GM19043 (cell line): Measurements from ENCODE around the gene B3GNT9.

ENCODE experiments used
- ATAC-seq: cut with Tn5 transposase; IDR thresholded peaks from one replicate; pipeline ENCODE4 v1.9.1; 2021; ENCODE audit warnings: low read depth; ENCODE audit not compliant: unreplicated experiment

The B3GNT9 gene, protein sequence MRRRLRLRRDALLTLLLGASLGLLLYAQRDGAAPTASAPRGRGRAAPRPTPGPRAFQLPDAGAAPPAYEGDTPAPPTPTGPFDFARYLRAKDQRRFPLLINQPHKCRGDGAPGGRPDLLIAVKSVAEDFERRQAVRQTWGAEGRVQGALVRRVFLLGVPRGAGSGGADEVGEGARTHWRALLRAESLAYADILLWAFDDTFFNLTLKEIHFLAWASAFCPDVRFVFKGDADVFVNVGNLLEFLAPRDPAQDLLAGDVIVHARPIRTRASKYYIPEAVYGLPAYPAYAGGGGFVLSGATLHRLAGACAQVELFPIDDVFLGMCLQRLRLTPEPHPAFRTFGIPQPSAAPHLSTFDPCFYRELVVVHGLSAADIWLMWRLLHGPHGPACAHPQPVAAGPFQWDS

GRCh38 chr16:67150833-67151396, at the start of gene B3GNT9:
TSS of gene B3GNT9 (minus strand) at chr16:67150998. CDS start at chr16:67150485, 513 bp downstream.
- no peak for ATAC-seq

DNA sequence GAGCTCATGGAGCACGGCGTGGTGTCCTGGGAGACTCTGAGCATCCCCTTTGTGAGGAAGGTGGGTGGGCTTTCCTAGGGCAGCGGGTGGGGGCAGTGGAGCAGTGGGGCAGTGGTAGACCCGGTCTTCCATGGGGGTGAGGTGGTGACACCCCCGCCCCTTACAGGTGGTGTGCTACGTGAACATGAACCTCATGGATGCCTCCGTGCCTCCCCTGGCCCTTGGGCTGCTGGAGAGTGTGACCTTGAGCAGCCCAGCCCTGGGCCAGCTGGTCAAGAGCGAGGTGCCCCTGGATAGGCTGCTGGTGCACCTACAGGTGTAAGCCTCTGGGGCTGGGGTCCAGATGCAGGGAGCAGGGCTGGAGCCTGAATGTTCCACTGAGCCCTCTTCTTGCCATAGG, 49.7 kb upstream of the B3GNT9 start:
- ATAC-seq = no peak

GRCh38 chr16:67199808-67200198, 49.0 kb upstream of the B3GNT9 start:
- ATAC-seq = no peak

- ATAC-seq = no peak
Observed at GRCh38 chr16:67199011-67199807, 48.4 kb upstream of the B3GNT9 start, which contains the start of gene ELMO3. TSS of gene ELMO3 (plus strand) at chr16:67199131. CDS start at chr16:67199327, 196 bp downstream.

GRCh38 chr16:67198238-67198734, 47.5 kb upstream of the B3GNT9 start:
- no peak for ATAC-seq

DNA sequence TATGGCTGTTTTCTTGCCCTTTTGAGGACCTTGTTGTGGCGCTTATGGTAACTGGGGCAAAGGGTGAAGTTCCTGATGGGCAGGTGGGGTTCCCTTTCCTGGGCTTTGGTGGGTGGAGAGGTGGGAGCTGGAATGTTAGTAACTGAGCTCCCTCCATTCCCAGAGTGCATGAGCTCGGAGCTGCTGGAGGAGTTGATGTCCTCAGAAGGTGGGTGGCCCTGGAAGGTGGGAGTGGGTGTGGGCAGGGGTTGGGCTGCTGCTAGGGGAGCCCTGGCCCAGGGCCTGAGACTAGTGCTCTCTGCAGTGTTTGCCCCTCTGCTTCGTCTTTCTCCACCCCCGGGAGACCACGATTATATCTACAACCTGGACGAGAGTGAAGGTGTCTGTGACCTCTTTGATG, 46.9 kb upstream of the B3GNT9 start:
- ATAC-seq = no peak

DNA sequence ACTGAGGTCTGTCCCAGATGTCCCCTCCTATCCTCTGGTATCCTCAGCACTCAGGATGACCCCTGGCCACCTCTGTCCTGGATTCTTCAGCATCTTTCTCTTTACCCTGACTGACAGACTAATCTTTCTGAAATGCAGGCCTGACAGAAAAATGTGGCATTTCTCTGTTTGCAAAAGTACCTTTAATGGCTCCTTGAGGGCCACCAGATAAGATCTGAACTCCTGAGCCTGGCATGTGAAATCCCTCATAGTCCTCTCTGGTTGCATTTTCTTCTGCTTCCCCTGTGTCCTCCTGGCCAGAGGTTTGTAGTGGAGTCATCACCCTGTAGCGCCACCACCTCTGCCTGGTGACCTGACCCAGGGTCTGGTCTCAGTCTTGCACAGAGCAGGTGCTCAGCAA, 46.1 kb upstream of the B3GNT9 start:
- ATAC-seq = no peak

- ATAC-seq = no peak
Observed at GRCh38 chr16:67195676-67196075, 44.9 kb upstream of the B3GNT9 start.

DNA sequence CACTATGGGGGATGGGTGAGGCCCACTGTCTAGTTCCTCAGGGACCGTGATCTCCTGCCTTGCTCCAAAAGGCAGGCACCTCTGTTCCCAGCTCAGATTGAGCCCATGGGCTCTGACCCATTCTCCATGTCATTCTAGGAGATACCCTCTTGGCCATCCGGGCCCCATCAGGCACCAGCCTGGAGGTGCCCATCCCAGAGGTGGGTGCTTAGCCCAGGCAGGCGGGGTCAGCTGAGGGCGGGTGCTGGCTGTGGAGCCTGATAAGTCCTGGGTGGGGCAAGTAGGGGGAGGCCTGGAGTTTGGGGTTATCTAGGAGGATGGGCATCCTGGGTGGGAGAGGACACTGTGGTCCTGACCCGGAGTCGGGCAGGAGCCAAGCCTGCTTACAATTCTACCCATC, 43.5 kb upstream of the B3GNT9 start:
- no peak for ATAC-seq

DNA sequence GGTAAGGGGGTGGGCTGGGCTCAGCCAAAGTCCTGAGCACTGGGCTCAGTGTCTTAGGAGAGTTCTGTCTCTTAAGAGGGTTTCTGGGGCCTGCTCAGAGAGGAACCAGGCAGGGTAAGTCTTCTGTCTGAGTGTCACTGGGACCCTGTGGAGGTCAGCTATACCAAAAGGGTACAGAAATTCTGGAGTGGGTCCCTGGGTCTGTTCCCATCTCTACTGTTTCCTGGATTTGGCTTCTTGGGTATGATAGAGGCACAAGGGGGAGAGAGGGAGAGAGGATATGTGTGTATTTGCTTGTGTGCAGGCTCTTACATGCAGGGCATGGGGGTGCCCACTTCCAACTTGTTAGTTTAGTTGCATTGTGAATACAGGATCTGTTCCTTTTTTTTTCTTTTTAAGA, 42.7 kb upstream of the B3GNT9 start:
- no peak for ATAC-seq

DNA sequence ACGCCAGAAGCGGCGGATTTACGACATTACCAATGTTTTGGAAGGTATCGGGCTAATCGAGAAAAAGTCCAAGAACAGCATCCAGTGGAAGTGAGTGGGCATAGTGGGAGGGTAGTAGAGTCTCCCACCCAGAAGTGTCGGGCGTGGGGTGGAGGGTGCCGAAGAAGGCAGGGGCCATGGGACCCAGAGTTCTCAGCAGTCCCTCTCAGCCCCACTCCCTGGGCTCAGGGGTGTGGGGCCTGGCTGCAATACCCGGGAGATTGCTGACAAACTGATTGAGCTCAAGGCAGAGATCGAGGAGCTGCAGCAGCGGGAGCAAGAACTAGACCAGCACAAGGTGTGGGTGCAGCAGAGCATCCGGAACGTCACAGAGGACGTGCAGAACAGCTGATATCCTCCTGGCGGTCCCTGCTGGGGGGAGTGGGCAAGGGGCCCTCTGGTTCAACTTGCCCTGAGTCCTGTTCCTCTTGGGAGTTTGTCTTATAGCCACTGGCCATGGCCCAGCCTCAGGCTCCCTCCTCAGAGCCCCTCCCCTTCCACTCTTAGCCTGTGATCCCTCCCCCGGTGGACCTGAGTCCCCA, 42.1 kb upstream of the B3GNT9 start:
- ATAC-seq = no peak

DNA sequence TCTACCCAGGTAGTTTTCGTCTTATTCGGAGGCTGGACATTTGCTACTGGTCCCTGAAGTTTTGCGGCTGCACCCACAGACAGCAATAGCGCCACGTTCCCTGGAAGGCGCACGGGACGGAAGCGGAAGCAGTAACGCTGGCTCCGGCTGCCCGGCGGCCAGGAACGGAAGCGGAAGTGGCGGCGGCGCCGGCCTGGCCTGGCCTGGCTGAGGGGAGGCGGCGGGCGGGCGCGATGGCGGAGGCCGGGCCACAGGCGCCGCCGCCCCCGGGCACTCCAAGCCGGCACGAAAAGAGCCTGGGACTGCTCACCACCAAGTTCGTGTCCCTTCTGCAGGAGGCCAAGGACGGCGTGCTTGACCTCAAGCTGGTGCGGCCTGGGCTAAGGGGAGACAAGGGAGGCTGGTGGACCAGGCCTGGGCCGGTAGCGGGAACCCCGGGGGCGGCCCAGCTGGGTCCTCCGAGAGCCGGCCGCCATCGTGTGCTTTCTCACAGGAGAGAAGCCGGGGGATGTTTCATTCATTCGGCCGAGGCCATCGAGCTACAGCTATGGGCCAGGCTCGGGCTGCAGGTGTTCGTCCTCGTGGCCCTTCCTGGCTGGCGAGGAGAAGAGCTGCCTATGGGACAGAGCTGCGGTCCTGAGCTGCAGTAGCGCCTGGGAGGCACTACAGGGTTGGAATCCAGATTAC, 41.3 kb upstream of the B3GNT9 start, which contains the start of gene E2F4:
Gene E2F4 (plus strand): TSS at position 161 of the 687 bp plus-strand sequence. CDS start 73 bp downstream, at position 234.
- peak; percentile 93 for ATAC-seq

- no peak for ATAC-seq
Observed at GRCh38 chr16:67191411-67191994, 40.7 kb upstream of the B3GNT9 start.

DNA sequence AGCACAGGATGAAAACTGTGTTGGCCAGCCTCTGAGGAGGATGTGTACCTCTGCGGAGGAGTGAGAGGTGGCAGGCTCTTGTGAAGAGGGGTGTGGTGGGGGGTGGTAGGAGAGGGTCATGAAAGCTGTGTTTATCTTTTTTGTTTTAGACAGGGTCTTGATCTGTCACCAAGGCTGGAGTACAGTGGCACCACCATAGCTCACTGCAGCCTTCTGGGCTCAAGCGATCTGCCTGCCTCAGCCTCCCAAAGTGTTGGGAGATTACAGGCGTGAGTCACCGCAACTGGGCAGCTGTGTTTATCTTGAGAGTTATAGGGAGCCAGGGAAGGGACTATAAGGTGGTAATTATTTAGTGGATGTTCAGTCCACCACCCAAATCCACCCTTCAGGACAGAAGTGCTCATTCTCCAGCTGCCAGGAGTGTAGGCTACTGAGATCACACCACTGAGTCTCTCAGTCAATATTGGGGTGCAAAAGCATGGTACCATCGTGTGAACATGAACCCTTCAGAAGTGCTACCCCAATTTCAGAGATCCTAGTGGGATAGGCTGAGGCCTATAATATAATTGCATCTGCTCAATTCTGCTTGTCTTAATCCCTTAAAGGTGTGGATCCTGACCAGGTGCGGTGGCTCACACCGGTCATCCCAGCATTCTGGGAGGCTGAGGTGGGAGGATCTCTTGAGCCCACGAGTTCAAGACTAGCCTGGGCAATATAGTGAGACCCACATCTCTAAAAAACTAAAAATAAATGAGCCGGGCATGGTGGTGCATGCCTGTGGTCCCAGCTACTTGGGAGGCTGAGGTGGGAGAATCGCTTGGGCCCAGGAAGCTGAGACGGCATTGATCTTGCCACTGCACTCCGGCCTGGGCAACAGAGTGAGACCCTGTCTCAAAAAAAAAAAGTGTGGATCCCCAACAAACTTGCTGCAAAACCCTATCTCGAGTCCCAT, 39.9 kb upstream of the B3GNT9 start:
- ATAC-seq = no peak

GRCh38 chr16:67190041-67190440, 39.2 kb upstream of the B3GNT9 start, which contains the start of gene EXOC3L1:
TSS of gene EXOC3L1 (minus strand) at chr16:67190136. CDS start at chr16:67189676, 460 bp downstream.
- no peak for ATAC-seq

DNA sequence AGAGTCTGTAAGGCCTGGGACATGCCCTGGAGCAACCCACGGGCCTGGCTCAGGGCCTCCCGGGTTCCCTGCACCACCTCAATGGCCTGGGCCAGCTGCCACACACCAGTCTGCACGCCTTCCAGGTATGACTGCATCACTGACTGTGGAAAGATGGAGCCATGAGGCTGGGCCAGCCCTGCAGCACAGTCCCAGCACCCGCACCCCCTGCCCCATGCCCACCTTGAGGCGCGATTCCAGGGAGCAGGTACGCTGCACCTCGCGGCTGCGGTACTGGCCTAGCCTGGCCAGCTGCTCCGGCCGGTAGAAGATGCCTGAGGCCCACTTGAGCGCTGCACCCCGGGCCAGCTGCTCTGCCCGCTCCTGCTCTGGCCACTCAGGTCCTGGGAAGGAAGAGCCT, 38.0 kb upstream of the B3GNT9 start:
- no peak for ATAC-seq

GRCh38 chr16:67188323-67188722, 37.5 kb upstream of the B3GNT9 start:
- no peak for ATAC-seq

GRCh38 chr16:67187175-67187890, 36.5 kb upstream of the B3GNT9 start:
- ATAC-seq = no peak
